Activated T-cell treated with anti-CD3 and anti-CD28 coated beads for 4 hours (primary cell): ENCODE results near the gene RPL15.

Experiments used
- DNase-seq: peaks from one replicate; pipeline ENCODE4 v3.0.0-alpha.2; 2020

The RPL15 gene

DNA sequence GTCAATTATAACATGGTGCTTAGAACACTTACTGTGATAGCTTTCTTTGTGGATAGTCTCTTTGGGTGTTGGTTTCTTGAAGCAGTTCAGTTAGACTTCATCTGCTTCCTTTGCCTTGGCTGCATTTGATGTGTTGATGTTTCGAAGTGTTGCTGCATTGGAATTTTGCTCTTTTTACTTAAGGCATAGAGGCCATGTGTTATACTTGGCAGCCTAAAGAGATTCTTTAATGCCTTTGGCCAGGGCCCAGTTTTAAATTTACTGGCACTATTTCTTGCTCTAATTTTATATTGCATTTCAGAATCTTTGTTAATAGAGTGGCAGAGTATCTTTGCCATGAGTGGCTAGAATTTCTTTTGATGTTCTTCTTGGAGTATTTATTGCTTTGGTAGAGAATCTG, 49.4 kb downstream of the RPL15 start:
- no peak for DNase-seq

DNA sequence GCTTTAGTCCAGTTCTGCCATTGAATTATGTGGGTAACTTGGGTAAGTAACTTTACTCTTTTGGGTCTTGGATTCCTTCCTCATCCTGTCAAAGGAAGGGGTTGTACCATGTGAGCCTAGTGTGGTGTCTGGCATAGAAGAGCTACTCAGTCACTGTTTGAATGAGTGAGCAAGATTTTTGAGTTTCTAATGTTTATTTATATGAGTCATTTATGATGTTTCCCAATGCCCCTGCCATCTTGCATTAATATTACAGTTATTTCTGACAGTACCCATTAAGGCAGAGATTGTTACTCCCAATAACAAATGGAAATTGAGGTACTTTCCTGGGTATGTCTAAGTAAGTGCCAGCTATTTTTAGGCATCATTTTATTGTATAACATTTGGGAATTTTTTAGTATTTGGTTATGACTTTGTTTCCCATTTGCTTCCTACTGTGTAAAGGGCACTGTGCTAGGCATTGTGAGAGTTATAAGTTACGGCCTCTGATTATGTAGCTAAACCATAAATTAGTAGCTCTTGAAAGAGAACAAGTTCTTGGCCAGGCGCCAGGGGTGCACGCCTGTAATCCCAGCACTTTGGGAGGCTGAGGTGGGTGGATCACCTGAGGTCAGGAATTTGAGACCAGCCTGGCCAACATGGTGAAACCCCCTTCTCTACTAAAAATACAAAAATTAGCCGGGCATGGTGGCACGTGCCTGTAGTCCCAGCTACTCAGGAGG, 51.7 kb downstream of the RPL15 start:
- DNase-seq = no peak

DNA sequence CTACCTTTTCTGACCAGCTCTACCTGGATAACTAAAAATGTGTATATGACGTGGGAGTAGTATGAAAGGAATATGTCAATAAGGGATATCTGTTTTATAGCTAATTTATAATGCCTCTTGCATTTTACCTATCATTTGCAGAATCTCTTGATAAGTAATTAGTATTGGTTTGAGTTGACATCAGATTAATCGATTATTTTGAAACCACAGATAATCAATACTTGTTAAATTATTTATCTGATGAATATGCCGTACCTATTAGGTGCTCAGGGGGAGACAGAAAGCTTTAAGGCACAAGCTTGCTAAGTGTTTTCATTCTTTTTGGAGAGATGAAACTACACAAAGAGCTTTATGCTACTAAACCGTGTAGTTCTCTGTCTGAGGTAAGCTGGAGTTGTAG, 52.5 kb downstream of the RPL15 start:
- no peak for DNase-seq
